Measurements from ENCODE around the gene PDGFA. TPM values are rescaled to one million over a fixed set of nuclear protein-coding genes. Genes with fewer than 3 reads are reported as not detected.

The PDGFA gene
- total and polyA plus RNA-seq, 9 donors: 3.7 to 35.5 (median 8.7) TPM

DNA sequence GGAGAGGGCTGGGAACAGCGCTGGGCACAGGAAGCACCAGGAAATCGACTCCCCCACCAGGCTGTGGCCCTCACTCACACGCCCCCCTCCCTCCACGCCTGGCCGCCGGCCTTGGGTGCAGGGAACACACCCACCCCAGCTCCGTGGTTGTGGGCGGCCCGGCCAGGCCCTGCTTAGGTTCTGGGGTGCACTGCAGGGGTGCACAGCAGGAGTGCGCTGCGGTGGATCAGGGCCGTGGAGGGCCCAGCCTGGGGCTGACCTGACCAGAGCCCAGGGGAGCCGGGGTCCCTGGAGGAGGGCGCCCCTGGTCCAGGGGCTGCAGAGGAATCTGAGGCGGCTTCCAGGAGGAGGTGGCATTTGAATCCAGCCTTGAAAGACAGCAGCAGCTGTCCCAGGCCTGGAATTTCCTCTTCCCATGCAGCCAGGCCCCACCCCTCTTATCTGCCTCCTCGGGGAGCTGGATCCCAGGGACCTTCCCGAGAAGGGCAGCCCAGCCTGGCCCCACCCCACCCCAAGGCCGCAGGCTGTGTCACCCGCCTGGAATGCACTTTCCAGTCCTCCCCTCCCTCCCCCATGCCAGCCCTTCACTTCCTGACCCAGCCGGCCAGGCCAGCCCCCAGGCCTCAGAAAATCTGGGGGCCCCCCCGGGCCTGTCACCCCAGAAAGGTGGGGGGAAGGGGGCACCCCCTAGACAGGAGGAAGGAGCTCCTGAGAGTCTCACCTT is 18.4 kb upstream of the PDGFA start:
- Histone ChIP-seq H3K4me3 (no peak overlapping the region), H3K4me1 (ENCODE audit: insufficient read depth) (peaks cover 2% of the 10 kb centered on the region), H3K9me3 (no peaks in the 10 kb centered on the region), H3K27ac (no peak overlapping the region), H3K27me3 (no peaks in the 10 kb centered on the region), H3K36me3 (no peaks in the 10 kb centered on the region)
- DNase-seq: no peak
- intact Hi-C loops (cut with DNase I): loop anchor here in 1 of 4 donors (10.0 kb wide), 1 partner anchor 193 kb away; no protein-coding TSS in a partner anchor
- TF ChIP-seq EP300 (IDR thresholded peaks at IDR 0.05): no peak
- TF ChIP-seq POLR2A (IDR thresholded peaks at IDR 0.05): no peak
- TF ChIP-seq, protein P1, sequence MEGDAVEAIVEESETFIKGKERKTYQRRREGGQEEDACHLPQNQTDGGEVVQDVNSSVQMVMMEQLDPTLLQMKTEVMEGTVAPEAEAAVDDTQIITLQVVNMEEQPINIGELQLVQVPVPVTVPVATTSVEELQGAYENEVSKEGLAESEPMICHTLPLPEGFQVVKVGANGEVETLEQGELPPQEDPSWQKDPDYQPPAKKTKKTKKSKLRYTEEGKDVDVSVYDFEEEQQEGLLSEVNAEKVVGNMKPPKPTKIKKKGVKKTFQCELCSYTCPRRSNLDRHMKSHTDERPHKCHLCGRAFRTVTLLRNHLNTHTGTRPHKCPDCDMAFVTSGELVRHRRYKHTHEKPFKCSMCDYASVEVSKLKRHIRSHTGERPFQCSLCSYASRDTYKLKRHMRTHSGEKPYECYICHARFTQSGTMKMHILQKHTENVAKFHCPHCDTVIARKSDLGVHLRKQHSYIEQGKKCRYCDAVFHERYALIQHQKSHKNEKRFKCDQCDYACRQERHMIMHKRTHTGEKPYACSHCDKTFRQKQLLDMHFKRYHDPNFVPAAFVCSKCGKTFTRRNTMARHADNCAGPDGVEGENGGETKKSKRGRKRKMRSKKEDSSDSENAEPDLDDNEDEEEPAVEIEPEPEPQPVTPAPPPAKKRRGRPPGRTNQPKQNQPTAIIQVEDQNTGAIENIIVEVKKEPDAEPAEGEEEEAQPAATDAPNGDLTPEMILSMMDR (IDR thresholded peaks at IDR 0.05): no peak
- whole genome bisulfite sequencing, 3 donors: 33 to 36% (median 35%) methylated on average over 21 of the region's 21 CpGs

DNA sequence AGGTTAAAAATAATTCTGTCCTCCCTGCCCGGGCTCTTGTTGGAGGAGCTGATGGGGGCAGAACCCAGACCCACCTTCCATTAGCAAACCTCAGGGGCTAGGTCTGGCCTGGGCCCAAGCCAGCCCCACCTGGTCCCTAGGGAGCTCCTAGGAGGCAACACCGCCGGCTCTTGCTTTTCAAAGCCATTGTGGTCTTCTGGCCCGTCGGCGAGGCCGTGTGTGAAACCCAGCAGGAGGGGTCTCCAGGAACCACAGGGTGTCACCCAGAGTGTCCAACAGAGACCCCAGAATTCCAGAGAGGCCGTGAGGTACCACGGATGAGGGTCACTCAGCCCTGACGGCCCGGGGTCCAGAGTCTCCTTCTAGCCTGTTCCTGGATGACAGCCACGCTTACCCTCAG is 16.6 kb upstream of the PDGFA start:
- no peak for TF ChIP-seq EP300 (IDR thresholded peaks at IDR 0.05)
- TF ChIP-seq, protein P1 (IDR thresholded peaks at IDR 0.05): no peak
- no peak for TF ChIP-seq POLR2A (IDR thresholded peaks at IDR 0.05)
- no peak overlapping the region for H3K27ac ChIP-seq
- H3K4me1 ChIP-seq (ENCODE audit: insufficient read depth): peaks cover 2% of the 10 kb centered on the region
- no peaks in the 10 kb centered on the region for H3K36me3 ChIP-seq
- H3K4me3 ChIP-seq: no peak overlapping the region
- no peak for DNase-seq
- H3K27me3 ChIP-seq: no peaks in the 10 kb centered on the region
- intact Hi-C loops (cut with DNase I): loop anchor here in 1 of 4 donors (10.0 kb wide), 1 partner anchor 191 kb away; no protein-coding TSS in a partner anchor
- WGBS, 3 donors: 90 to 92% (median 91%) methylated on average over 12 of the region's 12 CpGs
- H3K9me3 ChIP-seq: no peaks in the 10 kb centered on the region

DNA sequence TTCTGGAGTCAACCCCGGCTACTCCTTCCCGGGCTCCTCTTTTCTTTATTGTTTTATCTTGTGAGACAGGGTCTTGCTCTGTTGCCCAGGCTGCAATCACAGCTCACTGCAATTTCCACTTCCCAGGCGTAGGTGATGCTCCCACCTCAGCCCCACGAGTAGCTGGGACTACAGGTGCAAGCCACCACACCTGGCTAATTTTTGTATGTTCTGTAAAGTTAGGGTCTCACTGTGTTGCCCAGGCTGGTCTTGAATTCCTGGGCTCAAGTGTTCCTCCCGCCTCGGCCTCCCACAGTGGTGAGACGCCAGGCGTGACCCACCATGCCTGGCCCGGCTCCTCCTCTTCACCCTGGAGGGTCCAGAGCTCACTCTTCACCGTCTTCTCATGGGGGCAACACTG is 15.3 kb upstream of the PDGFA start:
- TF ChIP-seq EP300 (IDR thresholded peaks at IDR 0.05) (no peak), POLR2A (IDR thresholded peaks at IDR 0.05) (no peak)
- TF ChIP-seq, protein P1 (IDR thresholded peaks at IDR 0.05): no peak
- DNase-seq: no peak
- Histone ChIP-seq H3K9me3 (no peaks in the 10 kb centered on the region), H3K27me3 (no peaks in the 10 kb centered on the region), H3K27ac (no peak overlapping the region), H3K4me3 (no peak overlapping the region), H3K4me1 (ENCODE audit: insufficient read depth) (peaks cover 2% of the 10 kb centered on the region), H3K36me3 (no peaks in the 10 kb centered on the region)
- intact Hi-C loops (cut with DNase I): loop anchor here in 1 of 4 donors (10.0 kb wide), 1 partner anchor 190 kb away; no protein-coding TSS in a partner anchor
- 91 to 95% (median 93%) methylated on average over 10 of the region's 10 CpGs for WGBS, 3 donors

DNA sequence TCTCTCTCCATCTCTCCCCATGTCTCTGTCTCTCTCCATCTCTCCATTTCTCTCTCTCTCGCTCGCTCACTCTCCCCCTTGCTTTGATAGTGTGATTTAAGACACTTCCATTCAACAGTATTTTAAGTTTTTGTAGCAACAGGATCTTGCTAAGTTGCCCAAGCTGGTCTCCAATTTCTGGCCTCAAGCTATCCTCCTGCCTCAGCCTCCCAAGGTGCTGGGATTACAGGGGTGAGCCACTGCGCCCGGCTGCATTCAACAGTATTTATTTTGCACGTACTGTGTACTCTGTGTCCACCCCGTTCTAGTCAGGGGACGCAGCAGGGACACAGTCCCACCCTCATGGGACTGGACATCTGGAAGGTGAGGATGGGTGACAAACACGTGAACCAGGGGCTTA is 14.4 kb upstream of the PDGFA start:
- TF ChIP-seq POLR2A (IDR thresholded peaks at IDR 0.05) (no peak), EP300 (IDR thresholded peaks at IDR 0.05) (no peak)
- TF ChIP-seq, protein P1 (IDR thresholded peaks at IDR 0.05): no peak
- H3K27ac ChIP-seq: no peak overlapping the region
- peaks cover 2% of the 10 kb centered on the region for H3K4me1 ChIP-seq (ENCODE audit: insufficient read depth)
- no peak for DNase-seq
- intact Hi-C loops (cut with DNase I): loop anchor here in 1 of 4 donors (10.0 kb wide), 1 partner anchor 189 kb away; no protein-coding TSS in a partner anchor
- H3K36me3 ChIP-seq: no peaks in the 10 kb centered on the region
- no peak overlapping the region for H3K4me3 ChIP-seq
- H3K9me3 ChIP-seq: no peaks in the 10 kb centered on the region
- H3K27me3 ChIP-seq: no peaks in the 10 kb centered on the region
- 91 to 93% (median 92%) methylated on average over 8 of the region's 8 CpGs for WGBS, 3 donors

All from ovary (tissue), 9 donors.